ENCODE results near the gene TRIM9.

The TRIM9 gene

DNA sequence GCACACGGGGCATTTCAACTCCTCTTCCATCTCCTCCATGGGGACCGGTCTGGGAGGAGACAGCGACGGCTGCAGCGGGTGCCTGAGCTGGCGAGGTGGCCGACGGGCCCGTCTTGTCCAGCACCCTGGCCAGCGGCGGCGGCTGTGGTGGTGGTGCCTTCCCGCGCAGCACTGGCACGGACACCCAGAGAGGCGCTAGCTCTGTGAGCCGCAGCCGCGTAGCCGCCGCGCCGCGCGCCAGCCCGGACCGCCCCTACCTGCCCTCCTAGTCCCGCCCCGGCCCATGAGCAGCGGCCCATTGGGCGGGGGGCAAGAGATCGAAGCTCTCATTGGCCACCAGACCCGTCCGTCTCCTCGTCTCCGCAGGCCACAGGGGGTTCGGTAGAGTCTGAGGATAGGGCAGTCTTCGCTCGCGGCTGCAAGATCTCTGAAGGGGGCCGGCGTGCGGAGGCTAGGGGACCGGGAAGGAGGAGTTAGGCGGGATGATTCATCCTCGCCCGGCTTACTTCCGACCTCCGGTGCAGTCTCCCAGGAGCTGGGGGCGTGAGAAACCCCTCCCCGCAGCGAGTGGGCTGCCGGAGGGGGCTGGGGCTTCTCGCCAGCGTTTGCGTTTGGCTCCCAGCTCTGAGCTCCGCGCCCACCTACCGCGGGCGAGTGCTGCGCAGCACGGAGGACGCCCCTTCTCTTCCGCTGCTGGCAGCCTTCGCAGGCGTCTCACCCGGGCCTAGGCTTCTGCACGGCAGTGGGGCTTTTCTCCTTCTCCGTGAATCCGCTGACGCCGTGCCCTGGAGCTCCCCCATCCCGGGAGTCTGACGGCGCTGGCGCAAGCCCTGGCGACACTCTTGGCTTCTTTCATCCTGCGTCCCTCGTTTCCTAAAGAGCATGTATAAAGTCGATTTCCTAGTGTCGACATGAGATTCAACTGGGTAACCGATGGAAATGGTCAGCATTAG lies at the start of gene TRIM9:
TSS of gene TRIM9 (minus strand) at position 205 of the 953 bp plus-strand sequence. CDS start at position 39, 166 bp downstream.
- in situ Hi-C loops (cut with HindIII; ENCODE audit: low pct_unique_long_range_greater_than_20kb, low sequenced_read_pairs), result no loop called here
- no peak for TF ChIP-seq JUND (IDR thresholded peaks at IDR 0.05; ENCODE audit: low read depth)
- peak; percentile 99 to 100 for DNase-seq (ENCODE audit: low read depth in 1 of 2, low spot score in 1 of 2)

DNA sequence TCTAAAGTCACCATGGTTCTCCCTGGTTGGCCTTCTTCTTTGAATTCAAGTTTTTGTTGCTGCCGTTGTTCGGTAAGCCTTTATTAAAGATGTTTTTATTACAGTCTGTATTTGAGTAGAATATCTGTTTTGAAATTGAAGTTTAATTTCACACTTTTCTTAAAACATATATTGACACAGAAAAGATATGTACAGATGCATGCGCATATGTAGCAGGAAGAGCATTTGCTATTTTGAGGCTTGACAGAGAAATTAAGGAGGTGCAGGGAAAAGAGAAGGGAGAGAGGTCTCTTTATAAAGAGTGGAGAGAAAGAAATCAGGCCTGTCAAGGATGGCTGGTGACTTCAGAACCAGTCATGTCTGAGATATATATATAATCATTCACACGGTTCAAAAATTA lies 46.0 kb upstream of the TRIM9 start:
- in situ Hi-C loops (cut with HindIII; ENCODE audit: low pct_unique_long_range_greater_than_20kb, low sequenced_read_pairs), result no loop called here
- TF ChIP-seq JUND (IDR thresholded peaks at IDR 0.05; ENCODE audit: low read depth), result no peak
- no peak for DNase-seq (ENCODE audit: low read depth in 1 of 2, low spot score in 1 of 2)

DNA sequence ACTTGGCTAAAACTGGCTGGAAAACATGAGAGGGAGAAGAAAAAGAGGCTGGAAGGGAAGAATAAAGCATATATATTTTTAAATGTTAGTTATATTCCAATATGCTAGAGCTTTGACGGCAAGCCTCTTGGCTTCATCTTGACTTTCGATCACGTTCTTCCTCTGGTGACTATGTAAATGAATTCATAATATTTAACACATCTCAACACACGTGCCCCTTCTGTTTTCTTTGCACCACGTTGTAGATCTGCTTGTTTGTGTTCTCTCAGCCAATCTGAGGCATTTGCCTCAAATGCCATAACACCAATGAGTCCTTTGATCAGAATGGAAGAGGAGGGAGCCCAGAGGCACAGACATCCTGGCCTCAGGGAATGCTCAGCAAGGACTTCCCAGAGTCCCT lies 45.4 kb upstream of the TRIM9 start:
- in situ Hi-C loops (cut with HindIII; ENCODE audit: low pct_unique_long_range_greater_than_20kb, low sequenced_read_pairs), result no loop called here
- TF ChIP-seq JUND (IDR thresholded peaks at IDR 0.05; ENCODE audit: low read depth), result no peak
- no peak for DNase-seq (ENCODE audit: low read depth in 1 of 2, low spot score in 1 of 2)

DNA sequence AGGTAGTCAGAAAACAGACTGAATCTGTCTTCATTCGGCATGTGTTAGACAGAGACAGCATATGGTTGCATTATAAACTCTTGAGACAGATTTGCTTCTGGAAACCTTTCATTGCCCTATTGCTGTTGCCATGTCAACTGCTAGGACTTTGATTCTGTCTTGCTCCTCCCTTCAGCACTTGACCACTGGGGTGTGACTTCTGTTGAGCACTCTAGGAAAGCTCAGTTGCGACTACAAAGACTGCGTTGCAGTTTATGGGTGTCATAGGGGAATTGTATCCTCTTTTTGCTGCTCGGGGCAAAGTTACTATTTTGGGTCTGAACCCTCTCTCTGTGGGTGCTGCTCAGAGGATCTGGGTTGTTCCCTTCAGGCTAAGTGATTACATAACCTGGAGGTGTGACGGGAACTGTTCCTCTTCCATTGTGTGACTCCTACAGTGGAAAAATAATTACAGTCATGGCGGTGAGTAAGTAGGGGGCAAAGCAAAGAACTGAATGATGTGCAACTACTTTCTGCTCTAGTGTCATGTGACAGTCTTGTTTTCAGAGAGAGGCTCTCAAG lies 44.3 kb upstream of the TRIM9 start:
- DNase-seq (ENCODE audit: low read depth in 1 of 2, low spot score in 1 of 2), result no peak
- in situ Hi-C loops (cut with HindIII; ENCODE audit: low pct_unique_long_range_greater_than_20kb, low sequenced_read_pairs), result no loop called here
- TF ChIP-seq JUND (IDR thresholded peaks at IDR 0.05; ENCODE audit: low read depth), result no peak

DNA sequence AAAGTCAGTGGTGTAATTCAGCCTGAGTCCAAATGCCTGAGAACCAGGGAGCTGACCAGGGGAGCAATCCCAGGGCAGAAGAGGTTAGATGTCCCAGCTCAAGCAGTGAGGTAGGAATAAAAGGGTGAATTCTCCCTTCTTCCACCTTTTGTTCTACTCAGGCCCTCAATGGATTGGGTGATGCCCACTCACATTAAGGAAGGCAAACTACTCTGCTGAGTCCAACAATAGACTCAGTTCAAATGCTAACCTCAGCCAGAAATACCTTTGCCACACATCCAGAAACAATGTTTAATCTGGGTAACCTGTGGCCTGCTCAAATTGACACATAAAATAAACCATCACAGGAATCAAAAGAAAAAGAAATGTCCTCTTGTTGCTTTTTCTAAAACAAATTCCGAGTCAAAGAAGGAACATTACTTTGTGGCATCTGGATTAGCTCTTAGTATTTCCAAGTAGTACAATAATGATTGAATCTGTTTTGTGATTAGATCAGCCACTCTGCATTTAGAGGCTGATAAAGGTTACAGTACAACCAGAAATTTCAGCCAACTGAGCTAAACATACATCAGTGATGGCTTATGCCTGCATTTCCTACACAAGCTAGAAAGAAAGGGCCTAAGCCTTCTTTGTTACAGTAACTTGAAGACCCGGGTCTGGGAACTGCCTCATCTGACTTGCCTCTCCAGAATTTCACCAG lies 43.6 kb upstream of the TRIM9 start:
- no peak for DNase-seq (ENCODE audit: low read depth in 1 of 2, low spot score in 1 of 2)
- no peak for TF ChIP-seq JUND (IDR thresholded peaks at IDR 0.05; ENCODE audit: low read depth)
- in situ Hi-C loops (cut with HindIII; ENCODE audit: low pct_unique_long_range_greater_than_20kb, low sequenced_read_pairs), result no loop called here

DNA sequence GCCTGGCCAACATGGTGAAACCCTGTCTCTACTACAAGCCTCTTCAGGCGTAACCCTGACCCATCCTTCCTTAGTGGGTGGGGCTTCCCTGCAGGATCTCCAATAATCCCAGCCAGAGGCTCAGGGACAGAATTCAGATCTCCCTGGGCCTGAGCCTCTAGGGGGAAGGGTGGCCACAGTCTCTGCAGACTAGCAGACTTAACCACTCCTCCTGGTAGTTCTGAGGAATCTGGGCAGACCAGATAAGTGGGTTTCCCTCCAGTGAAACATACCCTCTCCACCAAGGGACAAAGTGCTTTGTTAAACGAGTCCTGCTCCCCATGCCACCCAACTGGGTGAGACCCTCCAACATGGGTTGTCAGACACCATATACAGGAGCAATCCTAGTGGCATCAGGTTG lies 36.6 kb upstream of the TRIM9 start:
- TF ChIP-seq JUND (IDR thresholded peaks at IDR 0.05; ENCODE audit: low read depth), result no peak
- DNase-seq (ENCODE audit: low read depth in 1 of 2, low spot score in 1 of 2), result peak in 1 of 2 experiments; percentile 93
- in situ Hi-C loops (cut with HindIII; ENCODE audit: low pct_unique_long_range_greater_than_20kb, low sequenced_read_pairs), result no loop called here

DNA sequence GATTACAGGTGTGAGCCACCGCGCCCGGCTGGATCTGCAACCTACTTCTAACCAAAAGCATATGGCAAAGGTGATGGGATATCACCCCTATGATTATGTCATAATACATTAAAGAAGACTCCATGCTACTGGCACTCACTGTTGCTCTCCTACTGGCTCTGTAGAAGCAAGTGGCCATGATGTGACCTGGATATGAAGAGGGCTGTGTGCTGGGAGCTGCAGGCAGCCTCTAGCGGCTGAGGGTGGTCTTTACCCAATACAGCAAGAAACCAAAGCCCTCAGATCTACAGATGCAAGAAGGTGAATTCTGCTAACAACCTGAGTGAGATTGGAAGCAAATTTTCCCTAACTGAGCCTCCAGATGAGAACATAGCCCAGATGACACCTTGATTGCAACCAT lies 34.2 kb upstream of the TRIM9 start:
- in situ Hi-C loops (cut with HindIII; ENCODE audit: low pct_unique_long_range_greater_than_20kb, low sequenced_read_pairs), result no loop called here
- no peak for DNase-seq (ENCODE audit: low read depth in 1 of 2, low spot score in 1 of 2)
- no peak for TF ChIP-seq JUND (IDR thresholded peaks at IDR 0.05; ENCODE audit: low read depth)

DNA sequence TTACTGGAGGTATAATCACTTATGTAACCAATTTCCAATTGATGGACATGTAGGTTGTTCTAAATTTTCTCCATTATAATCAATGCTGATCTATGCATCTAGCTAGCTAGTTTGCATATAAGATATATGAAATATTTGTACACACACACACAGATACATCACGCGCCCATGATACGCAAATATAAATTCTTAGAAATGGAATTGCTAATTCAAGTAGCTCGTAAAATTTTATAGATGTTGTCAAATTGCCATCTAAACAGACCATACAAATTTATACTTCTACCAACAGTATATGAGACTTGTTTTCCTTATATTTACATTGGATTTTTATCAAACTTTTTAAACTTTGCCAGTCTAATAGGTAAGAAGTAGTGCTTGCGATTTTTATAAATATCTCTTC lies 29.1 kb upstream of the TRIM9 start:
- in situ Hi-C loops (cut with HindIII; ENCODE audit: low pct_unique_long_range_greater_than_20kb, low sequenced_read_pairs), result no loop called here
- TF ChIP-seq JUND (IDR thresholded peaks at IDR 0.05; ENCODE audit: low read depth), result no peak
- DNase-seq (ENCODE audit: low read depth in 1 of 2, low spot score in 1 of 2), result no peak

DNA sequence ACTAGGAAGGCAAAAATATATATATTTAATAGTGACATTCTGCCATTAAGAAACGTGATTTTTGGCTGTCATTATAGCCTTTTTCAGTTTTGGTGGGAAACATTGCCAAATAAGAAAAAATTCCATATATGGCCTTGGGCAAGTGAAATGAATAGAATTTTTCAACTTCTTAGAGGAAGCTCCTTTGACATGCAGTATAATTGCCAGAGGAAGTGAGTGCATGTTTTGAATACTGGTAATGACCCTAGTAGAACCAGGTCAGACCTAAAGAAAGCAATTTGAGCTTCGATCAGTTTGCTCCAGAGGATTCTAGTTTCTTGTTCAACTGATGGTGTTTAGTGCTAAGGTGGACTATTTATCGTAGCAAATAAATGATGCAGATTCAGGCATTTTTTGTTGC lies 26.2 kb upstream of the TRIM9 start:
- no peak for TF ChIP-seq JUND (IDR thresholded peaks at IDR 0.05; ENCODE audit: low read depth)
- no peak for DNase-seq (ENCODE audit: low read depth in 1 of 2, low spot score in 1 of 2)
- in situ Hi-C loops (cut with HindIII; ENCODE audit: low pct_unique_long_range_greater_than_20kb, low sequenced_read_pairs), result no loop called here

DNA sequence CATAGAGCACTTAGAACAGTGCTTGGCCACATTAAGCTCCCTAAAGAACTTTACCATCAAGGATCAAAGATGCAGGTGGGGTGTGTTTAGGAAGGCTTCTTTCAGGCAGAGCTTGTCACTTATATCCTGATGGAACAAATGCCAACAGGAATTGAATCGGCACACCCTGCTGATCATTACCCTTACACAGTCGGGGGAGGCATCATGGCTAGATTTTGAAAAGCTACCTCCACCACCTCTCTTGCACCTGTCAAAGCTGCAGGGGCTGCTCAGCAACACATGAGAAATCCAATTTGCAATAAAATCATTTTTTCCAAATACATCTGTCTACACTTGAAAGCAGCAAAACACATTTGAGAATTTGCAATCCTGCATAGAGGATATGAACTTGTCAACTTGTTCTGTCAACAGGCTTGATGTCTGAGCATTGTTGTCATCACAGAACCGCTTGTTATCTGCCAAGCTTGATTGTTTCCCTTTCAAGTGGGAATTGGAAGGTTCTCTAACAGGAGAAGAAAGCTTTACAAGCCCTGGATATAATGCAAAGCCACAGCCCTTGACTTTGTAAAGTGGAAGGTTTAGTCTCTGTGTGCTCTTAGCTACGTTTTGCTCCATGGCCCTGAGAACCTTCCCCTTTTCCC lies 24.6 kb upstream of the TRIM9 start:
- TF ChIP-seq JUND (IDR thresholded peaks at IDR 0.05; ENCODE audit: low read depth), result no peak
- no peak for DNase-seq (ENCODE audit: low read depth in 1 of 2, low spot score in 1 of 2)
- in situ Hi-C loops (cut with HindIII; ENCODE audit: low pct_unique_long_range_greater_than_20kb, low sequenced_read_pairs), result no loop called here

DNA sequence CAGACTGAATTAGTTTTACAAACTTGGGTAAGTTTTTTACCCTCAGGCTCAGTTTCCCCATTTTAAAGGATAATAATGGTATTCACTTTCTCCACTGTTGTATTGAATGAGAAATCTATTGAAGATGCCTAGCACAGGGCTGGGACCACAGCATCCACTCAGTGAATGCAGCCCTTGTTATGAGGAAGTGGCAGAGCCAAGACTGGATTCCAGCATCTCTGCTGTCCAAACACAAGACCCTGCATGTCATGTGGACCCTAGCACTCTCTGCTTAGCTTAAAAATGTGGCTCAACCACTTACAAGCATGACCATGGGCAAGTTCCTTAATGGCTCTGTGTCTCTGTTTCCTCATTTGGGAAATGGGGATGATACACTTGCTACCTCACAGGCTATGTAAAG lies 24.1 kb upstream of the TRIM9 start:
- in situ Hi-C loops (cut with HindIII; ENCODE audit: low pct_unique_long_range_greater_than_20kb, low sequenced_read_pairs), result no loop called here
- TF ChIP-seq JUND (IDR thresholded peaks at IDR 0.05; ENCODE audit: low read depth), result no peak
- no peak for DNase-seq (ENCODE audit: low read depth in 1 of 2, low spot score in 1 of 2)

DNA sequence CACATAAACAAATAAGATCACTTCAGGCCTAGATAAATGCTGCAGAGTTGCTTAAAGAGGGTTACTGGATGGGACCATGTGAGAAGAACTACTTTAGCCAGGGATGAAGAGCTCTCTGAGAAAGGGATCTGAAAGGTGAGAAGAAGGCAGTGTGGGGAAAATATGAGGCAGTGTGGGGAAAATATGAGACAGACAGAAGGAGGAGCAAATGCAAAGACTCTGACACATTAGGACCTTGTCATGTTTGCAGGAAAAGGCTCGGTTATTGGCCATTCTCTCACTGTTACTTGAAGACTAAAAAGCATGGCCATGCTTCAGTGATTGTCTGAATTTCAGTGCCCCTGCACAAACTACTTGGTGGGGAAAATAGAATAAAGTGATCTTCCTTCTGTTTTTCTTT lies 22.7 kb upstream of the TRIM9 start:
- no peak for TF ChIP-seq JUND (IDR thresholded peaks at IDR 0.05; ENCODE audit: low read depth)
- in situ Hi-C loops (cut with HindIII; ENCODE audit: low pct_unique_long_range_greater_than_20kb, low sequenced_read_pairs), result no loop called here
- no peak for DNase-seq (ENCODE audit: low read depth in 1 of 2, low spot score in 1 of 2)
